NCI-H1694 treated with DMSO at 0.1 percent for 48 hours (cell line): ENCODE results near the gene C16orf87.
"Not testable (repeated sequence)": the region's sequence is repeated elsewhere in the genome, so short reads cannot be mapped to it uniquely, and the experiment has no call there.

ENCODE experiments used
- DNase-seq: peaks from one replicate; lab custom pipeline; 2025; lab: John Stamatoyannopoulos, UW

C16orf87 gene, protein sequence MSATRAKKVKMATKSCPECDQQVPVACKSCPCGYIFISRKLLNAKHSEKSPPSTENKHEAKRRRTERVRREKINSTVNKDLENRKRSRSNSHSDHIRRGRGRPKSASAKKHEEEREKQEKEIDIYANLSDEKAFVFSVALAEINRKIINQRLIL

GRCh38 chr16:46830902-46831647, at the start of gene C16orf87:
Gene C16orf87, minus strand, starts transcription at chr16:46831180. Its CDS starts 31 bp downstream, at chr16:46831149.
- peak; percentile 79 for DNase-seq

- DNase-seq, result no peak
These were observed 44.3 kb upstream of the C16orf87 start for GRCh38 chr16:46875243-46875642.

- DNase-seq, result no peak
These were observed 42.2 kb upstream of the C16orf87 start for GRCh38 chr16:46873201-46873600.

GRCh38 chr16:46871597-46871996, 40.6 kb upstream of the C16orf87 start:
- no peak for DNase-seq

- not testable (repeated sequence) for DNase-seq
These were observed 37.9 kb upstream of the C16orf87 start for GRCh38 chr16:46868891-46869290.

- not testable (repeated sequence) for DNase-seq
These were observed 36.5 kb upstream of the C16orf87 start for GRCh38 chr16:46867486-46867885.

GRCh38 chr16:46866286-46866685, 35.3 kb upstream of the C16orf87 start:
- no peak for DNase-seq

DNA sequence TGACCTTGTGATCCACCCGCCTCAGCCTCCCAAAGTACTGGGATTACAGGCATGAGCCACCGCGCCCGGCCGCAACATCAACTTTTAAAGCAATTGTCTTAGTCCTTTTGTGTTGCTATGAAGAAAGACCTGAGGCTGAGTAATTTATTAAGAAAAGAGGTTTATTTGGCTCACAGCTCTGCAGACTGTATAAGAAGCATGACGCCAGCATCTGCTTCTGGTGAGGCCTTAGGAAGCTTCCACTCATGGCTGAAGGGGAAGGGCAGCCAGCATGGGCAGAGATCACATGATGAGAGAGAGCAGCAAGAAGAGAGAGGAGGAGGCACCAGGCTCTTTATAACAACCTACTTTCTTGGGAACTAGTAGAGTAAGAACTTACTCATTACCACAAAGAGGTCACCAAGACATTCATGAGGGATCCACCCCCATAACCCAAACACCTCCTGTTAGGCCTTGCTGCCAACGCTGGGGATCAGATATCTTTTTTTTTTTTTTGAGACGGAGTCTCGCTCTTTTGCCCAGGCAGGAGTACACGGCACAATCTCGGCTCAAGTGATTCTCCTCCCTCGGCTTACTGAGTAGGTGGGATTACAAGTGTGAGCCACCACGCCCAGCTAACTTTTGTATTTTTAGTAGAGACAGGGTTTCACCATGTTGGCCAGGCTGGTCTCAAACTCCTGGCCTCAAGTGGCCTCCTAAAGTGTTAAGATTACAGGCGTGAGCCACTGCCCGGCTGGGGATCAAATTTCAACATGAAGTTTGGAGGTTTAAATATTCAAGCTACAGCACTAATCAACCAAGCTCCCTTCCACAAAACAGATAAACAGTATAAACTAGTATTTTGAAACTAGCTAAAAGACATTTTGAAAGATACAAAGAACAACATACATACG, 31.8 kb upstream of the C16orf87 start:
- DNase-seq, result no peak

- DNase-seq, result no peak
These were observed 28.8 kb upstream of the C16orf87 start for GRCh38 chr16:46859719-46860152.

GRCh38 chr16:46858151-46858550, 27.2 kb upstream of the C16orf87 start:
- no peak for DNase-seq

GRCh38 chr16:46857368-46857945, 26.5 kb upstream of the C16orf87 start:
- DNase-seq, result peak; percentile 49

DNA sequence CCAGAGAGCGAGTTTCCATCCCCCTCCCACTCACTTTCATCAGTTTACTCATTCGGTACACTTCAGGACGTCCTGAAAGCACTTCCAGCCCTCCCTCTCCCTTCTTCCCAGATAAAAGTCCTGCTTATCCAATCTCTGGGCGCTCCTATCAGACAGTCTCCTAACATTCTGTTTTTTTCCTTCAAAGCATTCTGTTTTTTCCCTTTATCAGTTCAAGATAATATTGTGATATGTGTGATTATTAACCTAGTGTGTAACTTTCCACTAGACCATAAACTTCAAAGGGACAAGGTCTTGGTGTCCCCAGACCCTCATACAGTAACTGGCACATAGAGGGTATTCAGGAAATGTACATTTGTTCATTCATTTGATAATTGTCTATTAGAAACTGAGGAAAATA, 24.4 kb upstream of the C16orf87 start:
- no peak for DNase-seq

DNA sequence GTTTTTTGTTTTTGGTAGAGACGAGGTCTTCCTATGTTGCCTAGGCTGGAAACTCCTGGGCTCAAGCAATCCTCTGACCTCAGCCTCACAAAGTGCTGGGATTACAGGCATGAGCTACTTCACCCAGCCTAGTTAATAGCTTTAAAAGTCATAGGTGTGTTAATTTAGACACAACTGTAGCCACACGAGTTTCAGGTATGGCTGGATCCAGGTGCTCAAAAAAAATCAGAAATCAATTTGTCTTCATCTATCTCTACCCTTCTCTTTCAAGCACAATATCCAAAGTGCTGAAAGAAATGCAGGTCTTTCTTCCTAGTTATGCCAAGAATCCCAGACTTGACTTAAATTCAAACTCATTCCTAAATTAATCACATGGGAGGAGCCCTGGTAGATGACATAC, 23.9 kb upstream of the C16orf87 start:
- DNase-seq, result no peak

- DNase-seq, result peak; percentile 44
These were observed 22.9 kb upstream of the C16orf87 start for GRCh38 chr16:46853713-46854443.

DNA sequence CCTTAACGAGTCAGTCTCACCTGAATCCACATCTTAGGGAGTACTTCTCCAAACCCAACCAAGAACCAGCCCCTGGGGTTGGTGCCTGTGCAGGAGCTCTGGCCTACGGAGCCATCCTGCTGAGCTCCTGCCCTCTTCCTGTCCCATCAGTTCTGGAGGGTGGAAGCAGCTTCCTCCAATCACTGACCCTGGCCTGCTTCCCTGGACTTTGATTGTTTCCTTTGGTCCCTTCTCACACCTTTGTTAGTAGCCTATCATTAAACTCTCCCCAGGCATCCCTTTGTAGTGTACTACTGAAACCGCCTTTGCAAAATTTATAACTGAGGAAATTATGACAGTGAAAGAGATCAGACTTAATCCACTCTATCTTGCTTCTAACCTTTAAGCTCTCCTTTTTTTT, 21.1 kb upstream of the C16orf87 start:
- no peak for DNase-seq

GRCh38 chr16:46850619-46851555, 19.9 kb upstream of the C16orf87 start:
- DNase-seq, result no peak

- no peak for DNase-seq
These were observed 18.1 kb upstream of the C16orf87 start for GRCh38 chr16:46848768-46849764.

DNA sequence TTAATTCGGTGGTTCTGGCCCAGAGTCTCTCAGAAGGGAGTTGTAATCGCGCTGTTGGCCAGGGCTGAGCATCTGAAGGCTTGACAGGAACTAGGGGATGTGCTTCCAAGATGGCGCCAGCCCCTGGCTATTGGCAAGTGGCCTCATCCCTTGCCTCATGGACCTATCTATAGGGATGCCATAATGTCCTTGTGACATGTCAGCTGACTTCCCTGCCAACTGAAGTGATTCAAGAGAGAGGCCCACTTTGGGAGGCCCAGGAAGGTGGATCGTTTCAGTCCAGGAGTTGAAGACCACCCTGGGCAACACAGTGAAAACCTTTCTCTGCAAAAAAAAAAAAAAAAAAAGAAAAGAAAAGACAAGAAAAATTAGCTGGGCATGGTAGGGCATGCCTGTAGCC, 15.0 kb upstream of the C16orf87 start:
- no peak for DNase-seq

- no peak for DNase-seq
These were observed 13.8 kb upstream of the C16orf87 start for GRCh38 chr16:46844771-46845170.
